ENCODE measurements around the gene IMP3.
A peak's percentile ranks its signal among the peaks of the same experiment; 100 is the strongest.
"Not testable (repeated sequence)": the region's sequence is repeated elsewhere in the genome, so short reads cannot be mapped to it uniquely, and the experiment has no call there.

Gene IMP3

GRCh38 chr15:75650908-75651809 is 11.1 kb upstream of the IMP3 start:
- DNase-seq (ENCODE audit: low read depth), result no peak

GRCh38 chr15:75649848-75650247 is 9.8 kb upstream of the IMP3 start:
- no peak for DNase-seq (ENCODE audit: low read depth)

DNA sequence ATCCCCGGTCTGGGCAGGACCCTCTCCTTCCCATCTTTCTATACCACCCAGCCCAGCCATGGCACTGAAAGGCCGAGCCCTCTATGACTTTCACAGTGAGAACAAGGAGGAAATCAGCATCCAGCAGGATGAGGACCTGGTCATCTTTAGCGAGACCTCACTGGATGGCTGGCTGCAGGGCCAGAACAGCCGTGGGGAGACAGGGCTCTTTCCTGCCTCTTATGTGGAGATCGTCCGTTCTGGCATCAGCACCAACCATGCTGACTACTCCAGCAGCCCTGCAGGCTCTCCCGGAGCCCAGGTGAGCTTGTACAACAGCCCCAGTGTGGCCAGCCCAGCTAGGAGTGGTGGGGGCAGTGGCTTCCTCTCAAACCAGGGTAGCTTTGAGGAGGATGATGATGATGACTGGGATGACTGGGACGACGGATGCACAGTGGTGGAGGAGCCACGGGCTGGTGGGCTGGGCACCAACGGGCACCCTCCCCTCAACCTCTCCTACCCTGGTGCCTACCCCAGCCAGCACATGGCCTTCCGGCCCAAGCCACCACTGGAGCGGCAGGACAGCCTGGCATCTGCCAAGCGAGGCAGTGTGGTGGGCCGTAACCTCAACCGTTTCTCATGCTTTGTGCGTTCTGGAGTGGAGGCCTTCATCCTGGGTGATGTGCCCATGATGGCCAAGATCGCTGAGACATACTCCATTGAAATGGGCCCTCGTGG is 9.2 kb upstream of the IMP3 start:
- DNase-seq (ENCODE audit: low read depth), result no peak

DNA sequence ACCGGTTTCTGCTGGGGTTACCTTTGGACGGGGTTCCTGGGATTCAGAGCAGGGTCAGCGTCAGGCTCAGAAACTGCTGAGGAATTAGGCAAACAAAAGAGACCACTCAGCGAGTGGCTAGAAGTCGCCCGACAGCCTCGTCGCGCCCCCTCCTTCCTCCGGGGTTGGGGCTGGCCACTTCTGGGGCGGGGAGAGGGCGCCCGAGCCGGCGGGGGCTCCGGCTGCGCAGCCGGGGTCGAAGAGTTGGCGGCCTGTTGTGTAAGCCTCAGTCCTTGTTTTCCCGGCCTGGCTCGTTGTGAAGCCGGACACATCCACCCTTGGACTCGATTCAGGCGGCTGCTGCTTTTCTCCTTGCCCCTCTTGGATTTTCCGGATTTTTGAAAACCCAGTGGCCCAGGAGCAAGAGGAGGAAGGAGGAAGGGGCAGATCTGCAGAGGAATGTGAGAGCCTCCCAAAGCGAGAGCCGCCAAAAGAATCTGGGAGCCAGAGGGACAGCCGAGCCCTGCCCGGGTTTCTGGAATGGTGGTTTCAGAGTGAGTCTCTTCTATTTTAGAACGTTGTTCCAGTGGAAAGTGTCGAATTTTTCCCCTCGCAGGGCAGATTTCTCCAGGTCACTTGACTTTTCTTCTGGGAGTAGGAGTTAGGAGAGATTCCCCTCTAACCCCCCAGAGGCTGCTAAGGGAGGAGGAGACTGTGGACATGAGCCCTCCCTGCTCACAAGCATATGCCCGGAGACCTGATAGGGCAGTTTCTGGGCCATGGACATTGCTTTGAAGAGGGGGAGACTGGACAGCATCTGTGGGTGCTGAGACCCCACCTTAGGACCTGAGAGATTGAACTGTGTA is 8.4 kb upstream of the IMP3 start:
- no peak for DNase-seq (ENCODE audit: low read depth)

DNA sequence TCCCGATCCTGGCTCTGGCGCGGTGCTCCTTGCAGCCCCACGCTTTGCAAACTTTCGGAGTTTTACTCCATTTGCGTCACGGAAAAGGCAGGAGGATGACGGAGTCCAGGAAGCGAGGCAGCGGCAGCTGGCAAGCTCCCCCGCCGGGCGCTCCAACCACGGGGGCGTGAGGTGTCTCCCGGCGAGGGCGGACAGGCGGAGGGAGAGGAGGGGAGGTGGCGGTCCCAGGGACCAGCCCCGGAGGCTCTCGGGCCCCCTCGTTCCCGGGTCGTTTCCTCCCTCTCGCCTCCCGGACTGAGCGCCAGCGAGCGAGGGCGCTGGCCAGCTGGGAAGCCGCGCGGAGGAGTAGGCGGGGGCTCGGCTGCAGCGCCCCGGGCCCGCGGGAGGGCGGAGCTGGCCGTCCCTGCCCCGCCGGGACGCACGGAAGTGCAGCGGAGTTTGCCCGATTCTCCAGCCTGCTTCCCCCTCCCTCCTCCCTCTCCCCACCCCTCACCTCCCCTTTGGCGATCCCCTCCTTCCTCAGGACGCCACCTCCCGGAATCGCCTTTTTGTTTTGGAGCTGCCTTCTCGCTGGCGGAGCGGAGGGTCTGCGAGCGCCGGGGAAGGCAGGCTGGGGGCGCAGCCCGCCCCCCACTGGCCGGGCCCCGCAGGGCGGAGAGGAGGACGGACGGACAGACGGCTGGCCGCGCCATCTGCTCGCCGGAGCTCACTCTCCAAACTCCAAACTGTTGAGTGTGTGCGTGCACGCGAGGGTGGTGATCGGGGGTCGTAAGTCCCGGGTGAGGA is 7.5 kb upstream of the IMP3 start, which contains the start of gene SNX33:
Gene SNX33 (plus strand): TSS at position 543 of the 786 bp plus-strand sequence. CDS start 1,191 bp downstream, outside the sequence.
- peak; percentile 16 for DNase-seq (ENCODE audit: low read depth)

DNA sequence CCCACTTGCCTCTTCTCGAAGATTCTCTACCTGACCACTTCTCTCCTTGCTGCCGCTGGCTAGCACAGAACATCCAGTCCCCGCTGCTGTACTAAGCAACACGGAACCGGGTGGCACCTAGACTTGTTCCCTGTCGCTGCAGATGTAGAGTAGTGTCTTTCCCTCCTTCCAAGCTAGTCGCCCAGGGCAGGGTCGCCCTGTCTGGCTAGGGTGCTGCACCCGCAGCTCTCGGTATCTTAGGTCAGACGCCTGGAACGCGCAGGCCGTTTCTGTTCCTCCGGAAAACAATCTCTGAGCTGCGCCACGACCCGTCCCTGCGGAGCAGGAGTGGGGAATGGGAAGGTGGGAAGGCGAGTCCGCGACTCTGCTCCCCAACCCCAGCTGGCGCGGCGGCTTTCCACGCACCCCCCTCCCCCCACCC is 6.9 kb upstream of the IMP3 start:
- DNase-seq (ENCODE audit: low read depth), result no peak

DNA sequence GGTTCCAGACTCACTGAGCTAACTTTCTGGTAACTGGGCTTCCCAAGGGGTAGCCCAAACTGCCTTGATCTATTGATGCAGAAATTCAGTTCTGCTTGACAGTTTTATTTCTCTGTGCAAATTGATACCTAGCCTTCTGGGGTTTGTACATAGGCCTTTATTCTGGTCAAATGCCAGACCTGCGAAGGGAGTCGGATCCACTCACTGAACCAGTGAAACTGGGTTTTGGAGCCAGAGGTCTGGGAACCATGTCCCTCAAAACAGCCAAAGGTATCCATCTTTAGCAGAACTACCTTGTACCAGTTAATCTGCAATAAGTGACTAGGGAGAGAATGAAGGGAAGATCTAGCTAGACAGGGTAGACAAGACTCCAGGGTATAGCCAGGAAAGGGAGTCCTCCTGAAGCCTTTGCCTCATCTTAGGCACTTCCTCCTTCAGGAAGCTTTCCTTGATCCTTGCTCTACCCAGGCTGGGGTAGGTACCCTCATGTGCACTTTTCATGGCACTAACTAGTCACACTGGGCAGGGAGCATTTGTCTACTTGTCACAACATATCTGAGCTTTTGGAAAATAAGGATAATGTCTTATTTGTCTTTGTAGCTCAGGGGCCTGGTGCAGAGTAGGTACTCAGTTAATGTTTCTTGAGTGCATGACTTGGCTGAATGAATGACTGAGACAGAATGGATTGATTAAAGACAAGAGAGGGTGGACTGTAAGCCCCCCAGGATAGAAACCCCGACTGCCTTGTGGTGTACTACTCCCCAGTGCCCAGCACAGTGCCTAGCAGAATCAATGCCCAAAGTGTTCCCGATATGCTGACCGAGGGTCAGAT is 6.3 kb upstream of the IMP3 start:
- no peak for DNase-seq (ENCODE audit: low read depth)

DNA sequence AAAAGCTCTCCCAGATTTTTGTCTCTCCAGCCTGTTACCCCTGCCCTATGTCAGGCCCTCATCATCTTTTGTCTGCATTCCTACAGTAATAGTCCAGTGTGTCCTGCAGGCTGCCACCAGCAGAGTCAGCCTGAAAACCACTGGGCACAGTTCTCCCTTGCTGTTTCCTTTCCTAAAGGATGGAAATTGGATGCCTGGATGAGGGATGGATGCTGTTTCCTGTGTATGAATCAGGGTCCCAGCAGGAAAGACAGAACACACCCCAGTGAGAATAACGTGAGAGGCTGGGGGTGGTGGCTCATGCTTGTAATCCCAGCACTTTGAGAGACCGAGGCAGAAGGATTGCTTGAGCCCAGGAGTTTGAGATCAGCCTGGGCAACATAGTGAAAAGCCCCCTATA is 4.4 kb upstream of the IMP3 start:
- no peak for DNase-seq (ENCODE audit: low read depth)

- DNase-seq (ENCODE audit: low read depth), result no peak
Observed at GRCh38 chr15:75641603-75642002, 1.6 kb upstream of the IMP3 start.

- DNase-seq (ENCODE audit: low read depth), result no peak
Observed at GRCh38 chr15:75641179-75641503, 1.1 kb upstream of the IMP3 start.

DNA sequence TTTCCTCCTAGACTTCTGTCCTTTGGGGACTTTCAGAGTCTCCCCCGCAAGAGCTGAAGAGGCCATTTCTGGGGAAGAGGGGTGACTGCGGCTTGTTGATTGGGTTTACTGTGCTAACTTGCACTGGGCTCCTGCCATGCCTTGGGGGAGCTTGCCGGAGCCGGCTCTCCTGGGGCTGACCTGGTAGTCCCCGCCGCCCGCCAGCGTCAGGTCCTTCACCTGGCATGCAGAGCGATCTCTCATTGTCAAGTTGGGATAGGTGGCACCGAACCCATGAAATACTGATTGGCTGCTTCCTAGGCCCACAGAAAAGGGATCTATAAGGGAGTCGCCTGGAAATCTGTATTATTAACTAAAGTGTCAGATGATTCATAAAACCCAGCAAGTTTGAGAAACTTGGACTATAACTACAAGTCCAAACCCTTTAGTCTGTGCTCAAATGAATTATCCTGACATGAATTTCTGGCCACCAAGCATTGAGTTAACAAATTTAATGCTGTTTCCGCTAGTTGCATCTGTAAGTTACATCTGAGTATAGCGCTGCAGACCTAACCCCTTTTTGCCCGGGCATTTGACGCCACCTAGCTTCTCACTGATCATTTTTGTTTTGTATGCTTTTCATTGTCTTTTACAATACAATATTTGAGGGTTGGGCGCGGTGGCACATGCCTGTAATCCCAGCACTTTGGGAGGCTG is 607 bp upstream of the IMP3 start:
- DNase-seq (ENCODE audit: low read depth), result peak; percentile 41

- DNase-seq (ENCODE audit: low read depth), result no peak
Observed at GRCh38 chr15:75639191-75639708, 774 bp downstream of the IMP3 start.

DNA sequence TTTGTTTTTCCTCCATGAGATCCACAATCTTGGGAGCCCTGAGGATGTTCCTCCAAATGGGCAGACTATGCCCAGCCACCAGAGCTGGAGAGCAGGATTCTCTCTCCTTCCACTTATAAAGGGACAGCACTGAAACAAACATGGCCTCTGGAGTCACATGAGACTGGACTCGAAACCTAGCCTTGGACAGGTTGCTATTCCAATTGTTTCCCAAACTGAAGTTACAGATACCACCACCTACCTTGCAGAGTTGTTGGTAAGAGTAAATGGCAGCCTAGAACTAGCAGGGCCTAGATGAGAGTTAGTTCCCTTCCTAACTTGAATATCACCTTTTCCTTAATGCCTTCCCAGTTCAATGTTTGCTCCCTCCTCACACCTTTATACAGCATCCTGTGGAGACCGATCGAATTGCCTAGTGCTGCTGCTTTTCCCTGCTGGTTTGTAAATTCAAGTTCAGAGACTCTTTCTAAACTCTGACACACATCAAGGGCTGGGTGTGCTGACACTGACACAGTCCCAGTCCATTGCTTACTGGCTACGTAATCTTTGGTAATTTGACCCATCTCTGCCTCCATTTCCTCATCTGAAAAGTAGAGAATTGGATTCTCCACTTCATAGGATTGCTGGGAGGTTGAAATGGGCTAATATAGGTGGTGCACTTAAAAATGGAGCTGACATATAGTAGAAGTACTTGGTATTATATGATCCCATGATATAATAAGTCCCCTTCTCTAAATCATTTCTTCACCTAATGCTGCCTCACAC is 2.6 kb downstream of the IMP3 start:
- DNase-seq (ENCODE audit: low read depth), result no peak

- no peak for DNase-seq (ENCODE audit: low read depth)
Observed at GRCh38 chr15:75636026-75636425, 4.0 kb downstream of the IMP3 start.

DNA sequence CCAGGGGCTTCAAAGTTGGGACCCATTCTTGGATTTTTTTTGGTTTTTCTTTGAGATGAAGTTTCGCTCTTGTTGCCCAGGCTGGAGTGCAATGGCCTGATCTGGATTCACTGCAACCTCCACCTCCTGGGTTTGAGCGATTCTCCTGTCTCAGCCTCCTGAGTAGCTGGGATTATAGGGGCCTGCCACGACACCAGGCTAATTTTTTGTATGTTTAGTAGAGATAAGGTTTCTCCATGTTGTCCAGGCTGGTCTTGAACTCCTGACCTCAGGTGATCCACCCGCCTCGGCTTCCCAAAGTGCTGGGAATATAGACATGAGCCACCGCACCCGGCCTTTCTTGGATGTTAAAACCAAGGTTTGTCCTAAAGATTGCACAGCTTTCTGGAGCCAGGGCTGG is 6.1 kb downstream of the IMP3 start:
- DNase-seq (ENCODE audit: low read depth), result not testable (repeated sequence)

- no peak for DNase-seq (ENCODE audit: low read depth)
Observed at GRCh38 chr15:75631935-75632334, 8.1 kb downstream of the IMP3 start.

DNA sequence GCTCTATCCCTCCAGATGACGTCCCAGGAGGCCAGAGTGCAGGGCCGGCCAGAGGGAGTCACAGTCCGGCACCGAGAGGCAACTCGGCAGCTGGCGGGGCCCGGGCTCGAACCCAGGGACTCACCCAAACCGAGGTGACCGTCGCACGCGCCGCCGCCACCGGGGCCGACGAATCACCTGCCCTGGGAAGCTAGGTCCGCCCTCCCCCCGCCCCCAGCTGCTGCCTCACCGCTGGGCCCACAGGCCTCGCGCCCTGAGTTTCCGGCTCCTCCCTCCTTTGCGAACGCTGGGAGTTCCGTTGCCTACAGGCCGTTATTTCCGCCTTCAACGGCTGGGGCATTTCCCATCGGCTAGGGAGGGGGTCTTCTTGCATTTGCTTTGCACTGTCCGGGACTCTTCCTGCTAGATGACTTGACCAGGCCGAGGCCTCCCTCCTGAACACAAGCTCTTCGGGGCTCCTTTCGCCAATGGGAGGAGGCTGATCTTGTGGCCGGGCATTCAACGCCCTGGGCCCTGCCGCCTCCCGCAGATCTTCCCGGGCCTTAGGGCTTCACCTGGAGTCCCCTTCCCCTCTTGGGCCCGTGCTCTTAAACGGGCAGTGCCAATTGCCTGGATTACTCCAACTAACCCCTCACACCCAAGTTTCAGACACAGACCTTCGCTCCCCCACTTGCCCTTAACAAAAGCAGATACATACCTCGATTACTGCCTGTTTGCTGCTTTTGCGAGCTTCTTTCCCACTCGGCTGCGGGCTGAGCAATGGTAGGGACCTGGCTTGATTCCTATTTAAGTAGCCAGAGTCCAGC is 14.3 kb downstream of the IMP3 start, which contains the start of gene SNUPN:
Gene SNUPN (minus strand): TSS at position 184 of the 806 bp plus-strand sequence. CDS start 4,674 bp downstream, outside the sequence.
- peak; percentile 84 for DNase-seq (ENCODE audit: low read depth)

GRCh38 chr15:75622505-75622904 is 17.5 kb downstream of the IMP3 start:
- DNase-seq (ENCODE audit: low read depth), result no peak
